Cardiac ventricle fibroblast (primary cell): Measurements from ENCODE around the gene TMEM63C. TPM values are rescaled to one million over a fixed set of nuclear protein-coding genes. Genes with fewer than 3 reads are reported as not detected.

ENCODE experiments used
- total RNA-seq: library from RNA; depleted of rRNA; stranded (reverse); fragments of >200 nt; gene quantifications from 2 replicates; pipeline ENCODE4 v1.2.3, GENCODE V29; 2015

TMEM63C gene, protein sequence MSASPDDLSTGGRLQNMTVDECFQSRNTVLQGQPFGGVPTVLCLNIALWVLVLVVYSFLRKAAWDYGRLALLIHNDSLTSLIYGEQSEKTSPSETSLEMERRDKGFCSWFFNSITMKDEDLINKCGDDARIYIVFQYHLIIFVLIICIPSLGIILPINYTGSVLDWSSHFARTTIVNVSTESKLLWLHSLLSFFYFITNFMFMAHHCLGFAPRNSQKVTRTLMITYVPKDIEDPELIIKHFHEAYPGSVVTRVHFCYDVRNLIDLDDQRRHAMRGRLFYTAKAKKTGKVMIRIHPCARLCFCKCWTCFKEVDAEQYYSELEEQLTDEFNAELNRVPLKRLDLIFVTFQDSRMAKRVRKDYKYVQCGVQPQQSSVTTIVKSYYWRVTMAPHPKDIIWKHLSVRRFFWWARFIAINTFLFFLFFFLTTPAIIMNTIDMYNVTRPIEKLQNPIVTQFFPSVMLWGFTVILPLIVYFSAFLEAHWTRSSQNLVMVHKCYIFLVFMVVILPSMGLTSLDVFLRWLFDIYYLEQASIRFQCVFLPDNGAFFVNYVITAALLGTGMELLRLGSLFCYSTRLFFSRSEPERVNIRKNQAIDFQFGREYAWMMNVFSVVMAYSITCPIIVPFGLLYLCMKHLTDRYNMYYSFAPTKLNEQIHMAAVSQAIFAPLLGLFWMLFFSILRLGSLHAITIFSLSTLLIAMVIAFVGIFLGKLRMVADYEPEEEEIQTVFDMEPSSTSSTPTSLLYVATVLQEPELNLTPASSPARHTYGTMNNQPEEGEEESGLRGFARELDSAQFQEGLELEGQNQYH
- not detected in 2 replicates for total RNA-seq

DNA sequence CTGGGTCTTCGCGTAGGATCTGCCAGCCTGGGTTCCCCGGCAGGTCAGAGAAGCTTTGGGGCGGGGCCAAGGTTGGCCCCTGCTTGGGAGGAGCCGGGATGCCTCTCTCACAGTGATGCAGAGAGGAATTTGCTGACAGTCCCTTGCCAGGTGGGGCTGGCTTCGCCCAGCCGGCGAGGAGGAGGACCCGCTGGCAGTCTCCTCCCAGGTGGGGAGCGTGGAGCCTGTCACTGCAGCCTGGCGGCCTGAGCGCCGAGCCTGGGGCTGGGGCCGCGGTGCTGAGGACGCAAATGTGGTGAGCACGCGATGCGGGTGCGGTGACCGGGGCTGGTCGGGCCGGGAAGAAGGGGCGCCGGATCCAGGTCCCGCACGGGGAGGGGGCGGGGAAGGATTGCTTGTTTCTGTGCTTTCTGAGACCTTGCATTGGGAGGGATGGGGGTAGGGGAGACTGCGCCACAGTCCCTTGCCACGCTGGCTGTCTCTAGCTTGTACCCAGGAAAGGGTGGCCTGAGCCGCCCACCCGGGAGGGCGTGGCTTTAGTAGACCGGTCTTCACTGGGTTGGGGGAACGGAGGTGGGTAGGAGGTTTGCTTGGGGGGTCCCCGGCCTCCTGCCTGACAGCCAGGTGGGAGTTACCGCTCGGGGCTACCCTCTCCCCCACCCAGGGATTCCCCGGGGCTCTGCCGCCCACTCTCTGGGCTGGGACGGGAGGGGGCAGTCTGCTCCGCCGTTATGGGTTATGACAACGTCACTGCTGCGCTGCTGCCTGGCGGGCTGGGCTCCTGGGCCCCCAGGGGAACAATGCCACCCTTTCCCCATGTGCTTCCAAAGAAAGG, at the start of gene TMEM63C:
Gene TMEM63C, plus strand, starts transcription at position 196 of the 835 bp plus-strand sequence. CDS start 37,016 bp downstream, outside the sequence.

DNA sequence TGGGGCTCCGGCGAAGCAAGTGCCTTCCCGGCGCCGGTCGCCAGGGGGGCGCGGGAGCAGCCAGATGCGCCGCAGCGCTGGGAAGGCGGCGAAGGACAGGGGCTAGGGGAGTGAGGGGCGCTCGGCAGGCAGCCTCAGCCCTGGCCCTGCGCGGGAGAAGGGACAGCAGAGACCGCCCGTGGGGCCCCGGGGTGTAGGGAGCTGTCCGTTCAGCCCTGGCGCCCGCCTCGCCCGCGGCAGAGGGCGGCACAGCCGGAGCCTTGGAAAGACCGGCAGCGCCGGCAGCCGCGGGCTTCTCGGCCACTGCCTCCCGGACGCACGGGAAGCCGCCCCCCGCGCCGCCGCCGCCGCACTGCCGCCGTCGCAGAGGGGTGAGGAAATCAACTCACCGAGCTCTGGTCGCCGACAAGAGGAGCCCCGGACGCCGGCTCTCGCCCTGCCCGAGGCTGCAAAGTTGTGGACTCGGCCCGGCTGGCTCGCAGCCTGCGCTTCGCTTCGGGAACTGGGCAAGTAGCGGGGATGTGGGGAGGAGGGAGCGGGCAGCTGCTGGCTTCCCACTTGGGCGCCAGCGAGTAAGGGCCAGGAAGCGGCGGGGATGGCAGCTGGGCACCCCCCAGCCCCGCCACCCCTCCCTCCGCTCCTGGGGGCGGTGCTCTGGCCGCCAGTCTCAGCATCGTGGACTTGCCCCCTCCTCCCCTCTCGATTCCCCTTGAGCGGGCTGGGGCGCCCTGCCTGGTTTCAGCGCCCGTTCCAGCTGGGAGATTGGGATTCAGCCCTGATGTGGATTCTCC, 40.2 kb upstream of the TMEM63C start, which contains the start of gene ZDHHC22:
Gene ZDHHC22, minus strand, starts transcription at position 578 of the 791 bp plus-strand sequence. CDS start 2,053 bp downstream, outside the sequence.

DNA sequence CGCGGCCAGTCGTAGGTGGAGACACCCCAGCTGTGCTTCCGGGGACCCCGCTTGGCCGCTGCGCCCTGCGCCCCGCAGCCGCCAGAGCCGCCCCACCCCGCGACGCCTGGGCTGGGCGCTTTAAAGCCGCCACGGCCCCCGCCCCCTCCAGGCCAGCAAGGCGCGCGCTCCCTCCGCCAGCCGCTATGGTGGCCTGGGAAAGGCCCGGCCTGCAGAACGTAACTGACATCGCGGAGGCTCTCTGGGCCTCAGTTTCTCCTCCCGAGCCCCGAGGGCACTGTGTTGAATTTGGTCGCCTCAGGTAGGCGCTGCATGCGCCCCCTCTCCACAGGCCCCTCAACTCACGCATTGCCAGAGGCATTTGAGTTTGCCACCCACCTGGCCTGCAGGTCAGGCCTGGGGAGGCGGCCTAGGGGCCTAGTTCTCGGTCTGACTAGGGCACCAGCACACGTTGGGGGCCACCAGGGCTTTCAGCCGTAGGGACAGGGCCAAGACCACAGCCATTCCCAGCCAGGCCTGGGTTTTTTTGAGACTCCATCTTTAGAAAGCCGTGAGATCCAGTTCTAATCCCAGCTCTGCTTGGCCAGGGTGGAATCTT, 89.6 kb downstream of the TMEM63C start, which contains the start of gene NGB:
Gene NGB, minus strand, starts transcription at position 94 of the 598 bp plus-strand sequence. CDS start 269 bp downstream, outside the sequence.

Other genes starting within 250 kb of the TMEM63C start
- gene IRF2BPL, start 153.1 kb upstream of the TMEM63C start, total RNA-seq: 23.1 and 23.7 TPM in 2 replicates
- 11.6 and 12.0 TPM in 2 replicates for gene CIPC, start 83.5 kb upstream of the TMEM63C start, total RNA-seq
- not detected in 2 replicates for gene ZDHHC22, start 40.0 kb upstream of the TMEM63C start, total RNA-seq
- gene NGB, start 89.4 kb downstream of the TMEM63C start, total RNA-seq: not detected in 2 replicates
- 9.4 and 14.4 TPM in 2 replicates for gene POMT2, start 139.1 kb downstream of the TMEM63C start, total RNA-seq
- 19.6 and 25.1 TPM in 2 replicates for gene GSTZ1, start 139.2 kb downstream of the TMEM63C start, total RNA-seq
- gene TMED8, start 195.3 kb downstream of the TMEM63C start, total RNA-seq: 5.7 and 5.8 TPM in 2 replicates
- 1.6 and 2.2 TPM in 2 replicates for gene SAMD15, start 195.6 kb downstream of the TMEM63C start, total RNA-seq
- gene NOXRED1, start 241.7 kb downstream of the TMEM63C start, total RNA-seq: 0.20 TPM in 1 of 2 replicates, not detected in the other